ENCODE measurements around the gene PLEKHN1. TPM values are rescaled to one million over a fixed set of nuclear protein-coding genes. Genes with fewer than 3 reads are reported as not detected.

The PLEKHN1 gene
- total RNA-seq, 1 donor from 2014 or later: 13.2 TPM

GRCh38 chr1:962381-963300 is 3.6 kb upstream of the PLEKHN1 start:
- TF ChIP-seq CTCF (IDR thresholded peaks at IDR 0.05; ENCODE audit: insufficient read depth, low read length, poor library complexity, severe bottlenecking): no peak

GRCh38 chr1:963301-963651 is 3.0 kb upstream of the PLEKHN1 start:
- no peak for TF ChIP-seq CTCF (IDR thresholded peaks at IDR 0.05; ENCODE audit: insufficient read depth, low read length, poor library complexity, severe bottlenecking)
- H3K27me3 ChIP-seq (ENCODE audit: control insufficient read depth, insufficient read depth, low read length): peaks cover 3% of the 10 kb centered on the region
- no peak overlapping the region for H3K4me3 ChIP-seq (ENCODE audit: low read depth, low read length)
- no peaks in the 10 kb centered on the region for H3K36me3 ChIP-seq (ENCODE audit: control insufficient read depth, insufficient read depth, low read length)
- no peak for DNase-seq (ENCODE audit: low read depth)

More at GRCh38 chr1:962381-963300, 3.6 kb upstream of the PLEKHN1 start:
- Histone ChIP-seq H3K27me3 (ENCODE audit: control insufficient read depth, insufficient read depth, low read length) (peaks cover 3% of the 10 kb centered on the region), H3K4me3 (ENCODE audit: low read depth, low read length) (no peak overlapping the region), H3K36me3 (ENCODE audit: control insufficient read depth, insufficient read depth, low read length) (no peaks in the 10 kb centered on the region)
- no peak for DNase-seq (ENCODE audit: low read depth)

GRCh38 chr1:963746-964525 is 2.3 kb upstream of the PLEKHN1 start:
- TF ChIP-seq CTCF (IDR thresholded peaks at IDR 0.05; ENCODE audit: insufficient read depth, low read length, poor library complexity, severe bottlenecking): no peak
- Histone ChIP-seq H3K36me3 (ENCODE audit: control insufficient read depth, insufficient read depth, low read length) (no peaks in the 10 kb centered on the region), H3K4me3 (ENCODE audit: low read depth, low read length) (no peak overlapping the region), H3K27me3 (ENCODE audit: control insufficient read depth, insufficient read depth, low read length) (peaks cover 3% of the 10 kb centered on the region)
- no peak for DNase-seq (ENCODE audit: low read depth)

GRCh38 chr1:964691-965525 is 1.4 kb upstream of the PLEKHN1 start:
- no peak for DNase-seq (ENCODE audit: low read depth)
- H3K36me3 ChIP-seq (ENCODE audit: control insufficient read depth, insufficient read depth, low read length): no peaks in the 10 kb centered on the region
- TF ChIP-seq CTCF (IDR thresholded peaks at IDR 0.05; ENCODE audit: insufficient read depth, low read length, poor library complexity, severe bottlenecking): no peak

GRCh38 chr1:965526-966134 is 652 bp upstream of the PLEKHN1 start:
- TF ChIP-seq CTCF (IDR thresholded peaks at IDR 0.05; ENCODE audit: insufficient read depth, low read length, poor library complexity, severe bottlenecking): no peak
- DNase-seq (ENCODE audit: low read depth): no peak
- H3K36me3 ChIP-seq (ENCODE audit: control insufficient read depth, insufficient read depth, low read length): no peaks in the 10 kb centered on the region
- no peak overlapping the region for H3K4me3 ChIP-seq (ENCODE audit: low read depth, low read length)
- H3K27me3 ChIP-seq (ENCODE audit: control insufficient read depth, insufficient read depth, low read length): peaks cover 7% of the 10 kb centered on the region

More at GRCh38 chr1:964691-965525, 1.4 kb upstream of the PLEKHN1 start:
- H3K27me3 ChIP-seq (ENCODE audit: control insufficient read depth, insufficient read depth, low read length): no peaks in the 10 kb centered on the region
- no peak overlapping the region for H3K4me3 ChIP-seq (ENCODE audit: low read depth, low read length)

All from kidney epithelial cell (primary cell).